Activated naive CD4-positive, alpha-beta T cell treated with anti-CD3 and anti-CD28 coated beads, Interleukin-2, amount 10 ng/mL, durations not matched to agents 7 days and 5 days (primary cell): Measurements from ENCODE around the gene KNCN.

Source experiments
- CTCF ChIA-PET: fragments of 350-600 bp; sonication (Branson Sonifier 250); formaldehyde crosslinking; loops from one replicate; lab custom pipeline; 2021; ENCODE audit warnings: antibody characterized with exemption; lab: Charles Lee
- DNase-seq: peaks from one replicate; pipeline ENCODE4 v3.0.0-alpha.2; 2020
- H3K27ac Mint-ChIP-seq: one replicate; pipeline ENCODE4 v1.8.0; 2021; ENCODE audit warnings: mild to moderate bottlenecking, moderate library complexity, mixed read lengths
- H3K27me3 Mint-ChIP-seq: one replicate; pipeline ENCODE4 v1.8.0; 2021; ENCODE audit warnings: mild to moderate bottlenecking, mixed read lengths
- H3K36me3 Mint-ChIP-seq: one replicate; pipeline ENCODE4 v1.8.0; 2021; ENCODE audit warnings: mixed read lengths
- H3K4me1 Mint-ChIP-seq: one replicate; pipeline ENCODE4 v1.8.0; 2021; ENCODE audit warnings: mixed read lengths
- H3K4me3 Mint-ChIP-seq: one replicate; pipeline ENCODE4 v1.8.0; 2021; ENCODE audit warnings: mild to moderate bottlenecking, moderate library complexity, mixed read lengths
- H3K9me3 Mint-ChIP-seq: one replicate; pipeline ENCODE4 v1.8.0; 2021; ENCODE audit warnings: mixed read lengths

The KNCN gene

GRCh38 chr1:46506470-46507219 is 44.8 kb downstream of the KNCN start:
- H3K9me3 Mint-ChIP-seq: no peaks in the 10 kb centered on the region
- H3K4me1 Mint-ChIP-seq: no peaks in the 10 kb centered on the region
- CTCF ChIA-PET: interaction anchor here (0.8 kb wide), 1 partner anchor 60 kb away, joined by 3 read pairs; no protein-coding TSS in a partner anchor
- no peaks in the 10 kb centered on the region for H3K36me3 Mint-ChIP-seq
- DNase-seq: no peak
- peaks cover 37% of the 10 kb centered on the region for H3K27me3 Mint-ChIP-seq
- H3K27ac Mint-ChIP-seq: no peak overlapping the region
- H3K4me3 Mint-ChIP-seq: no peak overlapping the region

DNA sequence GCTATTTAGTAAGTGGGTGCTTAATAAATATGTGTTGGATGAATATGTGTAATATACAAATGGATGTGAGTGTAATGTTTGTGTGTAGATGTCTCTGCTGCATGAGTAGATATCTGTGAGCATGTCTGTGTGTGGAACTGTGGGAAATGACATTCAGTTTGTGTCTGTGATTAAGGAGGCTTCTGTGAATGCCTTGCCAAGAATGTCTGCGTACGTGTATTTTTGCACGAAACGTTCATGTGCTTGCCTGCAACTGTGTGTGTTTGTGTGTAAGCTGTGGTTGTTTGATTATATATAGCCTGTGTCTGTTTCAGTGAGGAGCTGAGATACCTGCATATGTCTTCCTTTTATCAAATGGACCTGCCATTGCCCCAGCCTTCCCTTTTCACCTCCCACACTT is 48.0 kb downstream of the KNCN start:
- Mint-ChIP-seq H3K36me3 (no peaks in the 10 kb centered on the region), H3K27me3 (peaks cover 53% of the 10 kb centered on the region), H3K4me3 (no peak overlapping the region), H3K9me3 (no peaks in the 10 kb centered on the region), H3K27ac (no peak overlapping the region), H3K4me1 (no peaks in the 10 kb centered on the region)
- CTCF ChIA-PET: interaction anchor here (2.2 kb wide), 1 partner anchor 26 kb away, joined by 5 read pairs; no protein-coding TSS in a partner anchor
- no peak for DNase-seq

GRCh38 chr1:46501528-46501927 is 49.9 kb downstream of the KNCN start:
- H3K4me3 Mint-ChIP-seq: no peak overlapping the region
- no peak overlapping the region for H3K27ac Mint-ChIP-seq
- DNase-seq: no peak
- H3K36me3 Mint-ChIP-seq: no peaks in the 10 kb centered on the region
- H3K27me3 Mint-ChIP-seq: peaks cover 48% of the 10 kb centered on the region
- H3K4me1 Mint-ChIP-seq: no peaks in the 10 kb centered on the region
- CTCF ChIA-PET: interaction anchor here (1.0 to 2.2 kb wide), 2 partner anchors 14 to 24 kb away, joined by 3 to 5 read pairs; no protein-coding TSS in a partner anchor
- no peaks in the 10 kb centered on the region for H3K9me3 Mint-ChIP-seq

DNA sequence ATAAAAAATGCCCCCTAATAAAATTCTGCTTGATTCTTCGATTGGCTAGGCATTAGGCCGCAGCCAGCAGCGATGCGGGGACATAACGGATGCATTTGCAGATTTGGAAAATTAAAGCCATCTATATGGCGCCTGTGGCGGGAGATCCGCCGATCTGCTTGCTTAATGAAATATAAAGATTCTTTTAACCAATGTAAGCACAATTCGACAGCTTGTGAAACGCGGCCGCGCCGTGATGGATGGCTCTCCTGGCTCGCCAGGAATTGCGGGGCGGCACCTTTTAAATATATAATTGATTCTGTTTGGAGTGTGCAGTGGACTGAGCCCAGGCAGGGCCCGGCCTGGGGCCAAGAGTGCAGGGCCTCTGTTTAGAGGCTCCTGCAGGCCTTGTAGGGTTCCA is 53.8 kb downstream of the KNCN start:
- DNase-seq: no peak
- H3K27ac Mint-ChIP-seq: no peak overlapping the region
- H3K4me3 Mint-ChIP-seq: no peak overlapping the region
- H3K9me3 Mint-ChIP-seq: no peaks in the 10 kb centered on the region
- H3K27me3 Mint-ChIP-seq: peaks cover 73% of the 10 kb centered on the region
- CTCF ChIA-PET: no interaction called here
- H3K36me3 Mint-ChIP-seq: no peaks in the 10 kb centered on the region
- H3K4me1 Mint-ChIP-seq: no peaks in the 10 kb centered on the region

- Mint-ChIP-seq H3K4me1 (no peaks in the 10 kb centered on the region), H3K27ac (no peak overlapping the region), H3K9me3 (no peaks in the 10 kb centered on the region), H3K36me3 (no peaks in the 10 kb centered on the region), H3K27me3 (peaks cover 73% of the 10 kb centered on the region), H3K4me3 (no peak overlapping the region)
- CTCF ChIA-PET: interaction anchor here (0.6 kb wide), 1 partner anchor 53 kb away, joined by 3 read pairs; no protein-coding TSS in a partner anchor
- no peak for DNase-seq
These were observed 54.4 kb downstream of the KNCN start for GRCh38 chr1:46497020-46497419.

- no peaks in the 10 kb centered on the region for H3K36me3 Mint-ChIP-seq
- no peak overlapping the region for H3K4me3 Mint-ChIP-seq
- CTCF ChIA-PET: interaction anchor here (0.6 kb wide), 1 partner anchor 53 kb away, joined by 3 read pairs; no protein-coding TSS in a partner anchor
- H3K9me3 Mint-ChIP-seq: no peaks in the 10 kb centered on the region
- H3K4me1 Mint-ChIP-seq: no peaks in the 10 kb centered on the region
- no peak for DNase-seq
- no peak overlapping the region for H3K27ac Mint-ChIP-seq
- H3K27me3 Mint-ChIP-seq: peaks cover 76% of the 10 kb centered on the region
These were observed 54.9 kb downstream of the KNCN start for GRCh38 chr1:46496505-46496904.

- H3K9me3 Mint-ChIP-seq: no peaks in the 10 kb centered on the region
- no peaks in the 10 kb centered on the region for H3K36me3 Mint-ChIP-seq
- no peak for DNase-seq
- no peaks in the 10 kb centered on the region for H3K4me1 Mint-ChIP-seq
- peaks cover 79% of the 10 kb centered on the region for H3K27me3 Mint-ChIP-seq
- H3K4me3 Mint-ChIP-seq: no peak overlapping the region
- H3K27ac Mint-ChIP-seq: no peak overlapping the region
- CTCF ChIA-PET: interaction anchor here (1.2 to 2.4 kb wide), 2 partner anchors 18 to 32 kb away, joined by 4 to 9 read pairs; no protein-coding TSS in a partner anchor
These were observed 55.7 kb downstream of the KNCN start for GRCh38 chr1:46495778-46496177.
